ENCODE data around the gene ABTB2.

DNA sequence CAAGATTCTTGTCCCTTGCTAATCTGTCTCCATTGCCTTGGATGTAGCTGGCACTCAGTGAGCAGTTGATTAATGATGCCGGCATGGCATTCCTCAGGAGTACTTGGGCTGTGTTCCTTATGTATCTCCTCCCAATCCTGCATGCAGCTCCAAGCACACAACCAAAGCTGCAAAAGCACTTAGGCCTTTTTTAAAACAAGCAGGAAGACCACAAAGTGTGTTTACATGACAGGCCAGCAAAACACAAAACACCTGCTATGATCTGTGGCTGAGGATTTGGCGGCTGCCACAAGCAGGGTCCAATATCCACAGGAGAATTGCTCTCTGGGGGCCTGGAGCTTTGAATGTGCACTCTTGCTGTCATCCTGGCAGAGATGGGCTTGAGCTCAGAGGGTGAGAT lies 8.9 kb downstream of the ABTB2 start:
- TF ChIP-seq SMARCE1 (IDR thresholded peaks at IDR 0.05), result no peak
- TF ChIP-seq, protein P1, sequence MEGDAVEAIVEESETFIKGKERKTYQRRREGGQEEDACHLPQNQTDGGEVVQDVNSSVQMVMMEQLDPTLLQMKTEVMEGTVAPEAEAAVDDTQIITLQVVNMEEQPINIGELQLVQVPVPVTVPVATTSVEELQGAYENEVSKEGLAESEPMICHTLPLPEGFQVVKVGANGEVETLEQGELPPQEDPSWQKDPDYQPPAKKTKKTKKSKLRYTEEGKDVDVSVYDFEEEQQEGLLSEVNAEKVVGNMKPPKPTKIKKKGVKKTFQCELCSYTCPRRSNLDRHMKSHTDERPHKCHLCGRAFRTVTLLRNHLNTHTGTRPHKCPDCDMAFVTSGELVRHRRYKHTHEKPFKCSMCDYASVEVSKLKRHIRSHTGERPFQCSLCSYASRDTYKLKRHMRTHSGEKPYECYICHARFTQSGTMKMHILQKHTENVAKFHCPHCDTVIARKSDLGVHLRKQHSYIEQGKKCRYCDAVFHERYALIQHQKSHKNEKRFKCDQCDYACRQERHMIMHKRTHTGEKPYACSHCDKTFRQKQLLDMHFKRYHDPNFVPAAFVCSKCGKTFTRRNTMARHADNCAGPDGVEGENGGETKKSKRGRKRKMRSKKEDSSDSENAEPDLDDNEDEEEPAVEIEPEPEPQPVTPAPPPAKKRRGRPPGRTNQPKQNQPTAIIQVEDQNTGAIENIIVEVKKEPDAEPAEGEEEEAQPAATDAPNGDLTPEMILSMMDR (IDR thresholded peaks at IDR 0.05 in 2 of 3, conservative IDR thresholded peaks at IDR 0.05 in 1 of 3; ENCODE audit: insufficient read depth in 2 of 3, low read depth in 1 of 3, low read length in 3 of 3), result no peak
- TF ChIP-seq, protein P2, sequence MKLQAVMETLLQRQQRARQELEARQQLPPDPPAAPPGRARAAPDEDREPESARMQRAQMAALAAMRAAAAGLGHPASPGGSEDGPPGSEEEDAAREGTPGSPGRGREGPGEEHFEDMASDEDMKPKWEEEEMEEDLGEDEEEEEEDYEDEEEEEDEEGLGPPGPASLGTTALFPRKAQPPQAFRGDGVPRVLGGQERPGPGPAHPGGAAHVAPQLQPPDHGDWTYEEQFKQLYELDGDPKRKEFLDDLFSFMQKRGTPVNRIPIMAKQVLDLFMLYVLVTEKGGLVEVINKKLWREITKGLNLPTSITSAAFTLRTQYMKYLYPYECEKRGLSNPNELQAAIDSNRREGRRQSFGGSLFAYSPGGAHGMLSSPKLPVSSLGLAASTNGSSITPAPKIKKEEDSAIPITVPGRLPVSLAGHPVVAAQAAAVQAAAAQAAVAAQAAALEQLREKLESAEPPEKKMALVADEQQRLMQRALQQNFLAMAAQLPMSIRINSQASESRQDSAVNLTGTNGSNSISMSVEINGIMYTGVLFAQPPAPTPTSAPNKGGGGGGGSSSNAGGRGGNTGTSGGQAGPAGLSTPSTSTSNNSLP (IDR thresholded peaks at IDR 0.05; ENCODE audit: borderline replicate concordance, low read depth, low read length), result no peak
- TF ChIP-seq, protein P3, sequence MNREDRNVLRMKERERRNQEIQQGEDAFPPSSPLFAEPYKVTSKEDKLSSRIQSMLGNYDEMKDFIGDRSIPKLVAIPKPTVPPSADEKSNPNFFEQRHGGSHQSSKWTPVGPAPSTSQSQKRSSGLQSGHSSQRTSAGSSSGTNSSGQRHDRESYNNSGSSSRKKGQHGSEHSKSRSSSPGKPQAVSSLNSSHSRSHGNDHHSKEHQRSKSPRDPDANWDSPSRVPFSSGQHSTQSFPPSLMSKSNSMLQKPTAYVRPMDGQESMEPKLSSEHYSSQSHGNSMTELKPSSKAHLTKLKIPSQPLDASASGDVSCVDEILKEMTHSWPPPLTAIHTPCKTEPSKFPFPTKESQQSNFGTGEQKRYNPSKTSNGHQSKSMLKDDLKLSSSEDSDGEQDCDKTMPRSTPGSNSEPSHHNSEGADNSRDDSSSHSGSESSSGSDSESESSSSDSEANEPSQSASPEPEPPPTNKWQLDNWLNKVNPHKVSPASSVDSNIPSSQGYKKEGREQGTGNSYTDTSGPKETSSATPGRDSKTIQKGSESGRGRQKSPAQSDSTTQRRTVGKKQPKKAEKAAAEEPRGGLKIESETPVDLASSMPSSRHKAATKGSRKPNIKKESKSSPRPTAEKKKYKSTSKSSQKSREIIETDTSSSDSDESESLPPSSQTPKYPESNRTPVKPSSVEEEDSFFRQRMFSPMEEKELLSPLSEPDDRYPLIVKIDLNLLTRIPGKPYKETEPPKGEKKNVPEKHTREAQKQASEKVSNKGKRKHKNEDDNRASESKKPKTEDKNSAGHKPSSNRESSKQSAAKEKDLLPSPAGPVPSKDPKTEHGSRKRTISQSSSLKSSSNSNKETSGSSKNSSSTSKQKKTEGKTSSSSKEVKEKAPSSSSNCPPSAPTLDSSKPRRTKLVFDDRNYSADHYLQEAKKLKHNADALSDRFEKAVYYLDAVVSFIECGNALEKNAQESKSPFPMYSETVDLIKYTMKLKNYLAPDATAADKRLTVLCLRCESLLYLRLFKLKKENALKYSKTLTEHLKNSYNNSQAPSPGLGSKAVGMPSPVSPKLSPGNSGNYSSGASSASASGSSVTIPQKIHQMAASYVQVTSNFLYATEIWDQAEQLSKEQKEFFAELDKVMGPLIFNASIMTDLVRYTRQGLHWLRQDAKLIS (CRISPR knock-in tag; IDR thresholded peaks at IDR 0.05), result no peak
- TF ChIP-seq, protein P4, sequence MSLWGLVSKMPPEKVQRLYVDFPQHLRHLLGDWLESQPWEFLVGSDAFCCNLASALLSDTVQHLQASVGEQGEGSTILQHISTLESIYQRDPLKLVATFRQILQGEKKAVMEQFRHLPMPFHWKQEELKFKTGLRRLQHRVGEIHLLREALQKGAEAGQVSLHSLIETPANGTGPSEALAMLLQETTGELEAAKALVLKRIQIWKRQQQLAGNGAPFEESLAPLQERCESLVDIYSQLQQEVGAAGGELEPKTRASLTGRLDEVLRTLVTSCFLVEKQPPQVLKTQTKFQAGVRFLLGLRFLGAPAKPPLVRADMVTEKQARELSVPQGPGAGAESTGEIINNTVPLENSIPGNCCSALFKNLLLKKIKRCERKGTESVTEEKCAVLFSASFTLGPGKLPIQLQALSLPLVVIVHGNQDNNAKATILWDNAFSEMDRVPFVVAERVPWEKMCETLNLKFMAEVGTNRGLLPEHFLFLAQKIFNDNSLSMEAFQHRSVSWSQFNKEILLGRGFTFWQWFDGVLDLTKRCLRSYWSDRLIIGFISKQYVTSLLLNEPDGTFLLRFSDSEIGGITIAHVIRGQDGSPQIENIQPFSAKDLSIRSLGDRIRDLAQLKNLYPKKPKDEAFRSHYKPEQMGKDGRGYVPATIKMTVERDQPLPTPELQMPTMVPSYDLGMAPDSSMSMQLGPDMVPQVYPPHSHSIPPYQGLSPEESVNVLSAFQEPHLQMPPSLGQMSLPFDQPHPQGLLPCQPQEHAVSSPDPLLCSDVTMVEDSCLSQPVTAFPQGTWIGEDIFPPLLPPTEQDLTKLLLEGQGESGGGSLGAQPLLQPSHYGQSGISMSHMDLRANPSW (CRISPR knock-in tag; IDR thresholded peaks at IDR 0.05), result no peak
- no peak for TF ChIP-seq ZBTB7A (IDR thresholded peaks at IDR 0.05; ENCODE audit: borderline replicate concordance, control insufficient read depth, low read depth, low read length)
- no peak for TF ChIP-seq CHD2 (IDR thresholded peaks at IDR 0.05; ENCODE audit: low read depth, low read length)
- no peak for TF ChIP-seq EGR1 (conservative IDR thresholded peaks at IDR 0.05)
- no peak for TF ChIP-seq POLR2A (conservative IDR thresholded peaks at IDR 0.05)
- no peak for TF ChIP-seq XRCC5 (IDR thresholded peaks at IDR 0.05; ENCODE audit: low read depth, low read length)
- TF ChIP-seq, protein P5, sequence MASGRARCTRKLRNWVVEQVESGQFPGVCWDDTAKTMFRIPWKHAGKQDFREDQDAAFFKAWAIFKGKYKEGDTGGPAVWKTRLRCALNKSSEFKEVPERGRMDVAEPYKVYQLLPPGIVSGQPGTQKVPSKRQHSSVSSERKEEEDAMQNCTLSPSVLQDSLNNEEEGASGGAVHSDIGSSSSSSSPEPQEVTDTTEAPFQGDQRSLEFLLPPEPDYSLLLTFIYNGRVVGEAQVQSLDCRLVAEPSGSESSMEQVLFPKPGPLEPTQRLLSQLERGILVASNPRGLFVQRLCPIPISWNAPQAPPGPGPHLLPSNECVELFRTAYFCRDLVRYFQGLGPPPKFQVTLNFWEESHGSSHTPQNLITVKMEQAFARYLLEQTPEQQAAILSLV (tag; IDR thresholded peaks at IDR 0.05), result no peak

All from K562 (cell line).